ENCODE results near the gene NECTIN4. TPM values are rescaled to one million over a fixed set of nuclear protein-coding genes. Genes with fewer than 3 reads are reported as not detected.

The NECTIN4 gene
- total RNA-seq, 4 donors from 2014 or later, result 0.54 to 2.5 (median 1.6) TPM

GRCh38 chr1:161115132-161115711 lies 25.9 kb upstream of the NECTIN4 start:
- no peak for TF ChIP-seq POLR2A (IDR thresholded peaks at IDR 0.05)
- no peak for TF ChIP-seq CTCF (IDR thresholded peaks at IDR 0.05)
- Histone ChIP-seq H3K4me3 (no peak overlapping the region), H3K9me3 (no peaks in the 10 kb centered on the region), H3K27ac (peak overlapping the region in 1 of 4 donors; percentile 18), H3K36me3 (peaks cover 0 to 5% (median 0%) of the 10 kb centered on the region in 3 donors), H3K4me1 (peaks cover 11 to 44% (median 17%) of the 10 kb centered on the region in 4 donors), H3K27me3 (no peaks in the 10 kb centered on the region)
- no peak for DNase-seq

- Histone ChIP-seq H3K4me1 (peaks cover 10 to 37% (median 17%) of the 10 kb centered on the region in 4 donors), H3K27ac (no peak overlapping the region), H3K27me3 (no peaks in the 10 kb centered on the region), H3K36me3 (peaks cover 0 to 6% (median 0%) of the 10 kb centered on the region in 3 donors), H3K9me3 (no peaks in the 10 kb centered on the region), H3K4me3 (no peak overlapping the region)
- TF ChIP-seq CTCF (IDR thresholded peaks at IDR 0.05) (no peak), POLR2A (IDR thresholded peaks at IDR 0.05) (no peak)
- no peak for DNase-seq
Observed at GRCh38 chr1:161114556-161114955, 25.2 kb upstream of the NECTIN4 start.

- no peak for DNase-seq
- Histone ChIP-seq H3K27me3 (no peaks in the 10 kb centered on the region), H3K4me1 (peaks cover 3 to 31% (median 13%) of the 10 kb centered on the region in 4 donors), H3K4me3 (no peak overlapping the region), H3K27ac (no peak overlapping the region), H3K36me3 (peaks cover 0 to 8% (median 0%) of the 10 kb centered on the region in 3 donors), H3K9me3 (no peaks in the 10 kb centered on the region)
- TF ChIP-seq CTCF (IDR thresholded peaks at IDR 0.05) (no peak), POLR2A (IDR thresholded peaks at IDR 0.05) (no peak)
Observed at GRCh38 chr1:161113915-161114314, 24.6 kb upstream of the NECTIN4 start.

- Histone ChIP-seq H3K27me3 (no peaks in the 10 kb centered on the region), H3K27ac (no peak overlapping the region), H3K4me1 (peaks cover 0 to 19% (median 4%) of the 10 kb centered on the region in 4 donors), H3K9me3 (no peaks in the 10 kb centered on the region), H3K36me3 (peaks cover 0 to 8% (median 0%) of the 10 kb centered on the region in 3 donors), H3K4me3 (no peak overlapping the region)
- no peak for DNase-seq
- no peak for TF ChIP-seq POLR2A (IDR thresholded peaks at IDR 0.05)
- no peak for TF ChIP-seq CTCF (IDR thresholded peaks at IDR 0.05)
Observed at GRCh38 chr1:161111527-161111926, 22.2 kb upstream of the NECTIN4 start.

GRCh38 chr1:161111117-161111516 lies 21.8 kb upstream of the NECTIN4 start:
- no peaks in the 10 kb centered on the region for H3K27me3 ChIP-seq
- TF ChIP-seq POLR2A (IDR thresholded peaks at IDR 0.05) (no peak), CTCF (IDR thresholded peaks at IDR 0.05) (no peak)
- H3K36me3 ChIP-seq, result peaks cover 0 to 8% (median 0%) of the 10 kb centered on the region in 3 donors
- no peak overlapping the region for H3K27ac ChIP-seq
- no peaks in the 10 kb centered on the region for H3K9me3 ChIP-seq
- H3K4me1 ChIP-seq, result peaks cover 0 to 15% (median under 1%) of the 10 kb centered on the region in 4 donors
- no peak overlapping the region for H3K4me3 ChIP-seq
- DNase-seq, result no peak
